OCI-LY3 (cell line): ENCODE measurements around the gene XBP1.

ENCODE experiments used
- H2AFZ ChIP-seq: fragments of 200-600, 300-600 bp; shearing (Covaris generic); 2 replicates; pipeline ENCODE4 v1.6.0; 2014; ENCODE audit warnings: antibody characterized with exemption, low read depth, low read length
- H3K27ac ChIP-seq: fragments of 200-600, 300-600 bp; sonication (generic); 2 replicates; pipeline ENCODE4 v1.5.1; 2014; ENCODE audit warnings: mild to moderate bottlenecking, low read length, moderate library complexity, mixed read lengths
- H3K27me3 ChIP-seq: fragments of 200-600, 300-600 bp; sonication (generic); 2 replicates; pipeline ENCODE4 v1.6.1; 2014; ENCODE audit warnings: low read depth, low read length, mixed read lengths
- H3K36me3 ChIP-seq: fragments of 200-600, 300-600 bp; sonication (generic); replicated peaks from 2 replicates; pipeline ENCODE3; 2014; ENCODE audit warnings: low read depth, low read length, mixed read lengths
- H3K4me1 ChIP-seq: fragments of 300-600, 200-600 bp; sonication (generic); 2 replicates; pipeline ENCODE4 v1.6.1; 2014; ENCODE audit warnings: low read length, mixed read lengths
- H3K4me2 ChIP-seq: fragments of 200-600, 300-600 bp; sonication (generic); 2 replicates; pipeline ENCODE4 v1.6.1; 2014; ENCODE audit warnings: low read length, mixed read lengths
- H3K4me3 ChIP-seq: fragments of 300-600, 200-600 bp; sonication (generic); 2 replicates; pipeline ENCODE4 v1.5.1; 2014; ENCODE audit warnings: antibody characterized with exemption, mild to moderate bottlenecking, low read length, moderate library complexity
- H3K79me2 ChIP-seq: fragments of 300-600, 200-600 bp; shearing (Covaris generic); 2 replicates; pipeline ENCODE4 v1.6.1; 2014; ENCODE audit warnings: mild to moderate bottlenecking, low read length, mixed read lengths
- H3K9ac ChIP-seq: fragments of 300-600, 200-600 bp; shearing (Covaris generic); 2 replicates; pipeline ENCODE4 v1.6.0; 2014; ENCODE audit warnings: mild to moderate bottlenecking, low read length, moderate library complexity
- H3K9me3 ChIP-seq: fragments of 200-600, 300-600 bp; shearing (Covaris generic); 2 replicates; pipeline ENCODE4 v1.6.1; 2014; ENCODE audit warnings: low read length, mixed read lengths; ENCODE audit not compliant: insufficient read depth
- H4K20me1 ChIP-seq: fragments of 200-600, 300-600 bp; sonication (generic); 2 replicates; pipeline ENCODE4 v1.6.1; 2016; ENCODE audit warnings: low read length, mixed read lengths; ENCODE audit not compliant: insufficient read depth
- EZH2phosphoT487 ChIP-seq: fragments of 200-600 bp; shearing (Covaris generic); IDR thresholded peaks from 2 replicates; pipeline ENCODE4 v1.6.1; 2018; ENCODE audit warnings: antibody characterized with exemption, mixed run types, low read depth
- TF ChIP-seq, protein P1 (sequence below): fragments of 200-600, 300-600 bp; sonication (generic); IDR thresholded peaks from 2 replicates; pipeline ENCODE4 v1.5.1; 2014; ENCODE audit warnings: antibody characterized with exemption, low read length, low read depth

XBP1 gene

DNA sequence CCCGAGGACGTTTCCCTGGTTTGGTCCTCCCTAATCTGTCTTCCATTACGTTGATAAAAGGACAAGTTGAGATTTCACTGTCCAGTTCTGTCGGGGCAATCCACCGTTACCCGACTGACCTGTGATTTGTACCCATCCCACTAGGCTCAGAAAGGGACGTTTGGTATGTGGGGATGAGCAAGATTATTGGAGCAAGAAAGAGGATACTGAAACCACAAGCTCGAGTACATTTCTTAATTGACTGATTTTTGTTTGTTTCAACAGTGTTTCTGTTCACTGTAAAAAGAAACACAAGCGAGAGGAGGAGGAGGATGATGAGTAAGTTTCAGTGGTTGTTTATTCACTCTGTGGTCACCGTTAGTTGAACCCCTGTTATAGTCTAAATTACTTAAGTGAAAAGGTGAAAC, 26.9 kb downstream of the XBP1 start:
- H3K79me2 ChIP-seq, result peaks cover 58% of the 10 kb centered on the region

DNA sequence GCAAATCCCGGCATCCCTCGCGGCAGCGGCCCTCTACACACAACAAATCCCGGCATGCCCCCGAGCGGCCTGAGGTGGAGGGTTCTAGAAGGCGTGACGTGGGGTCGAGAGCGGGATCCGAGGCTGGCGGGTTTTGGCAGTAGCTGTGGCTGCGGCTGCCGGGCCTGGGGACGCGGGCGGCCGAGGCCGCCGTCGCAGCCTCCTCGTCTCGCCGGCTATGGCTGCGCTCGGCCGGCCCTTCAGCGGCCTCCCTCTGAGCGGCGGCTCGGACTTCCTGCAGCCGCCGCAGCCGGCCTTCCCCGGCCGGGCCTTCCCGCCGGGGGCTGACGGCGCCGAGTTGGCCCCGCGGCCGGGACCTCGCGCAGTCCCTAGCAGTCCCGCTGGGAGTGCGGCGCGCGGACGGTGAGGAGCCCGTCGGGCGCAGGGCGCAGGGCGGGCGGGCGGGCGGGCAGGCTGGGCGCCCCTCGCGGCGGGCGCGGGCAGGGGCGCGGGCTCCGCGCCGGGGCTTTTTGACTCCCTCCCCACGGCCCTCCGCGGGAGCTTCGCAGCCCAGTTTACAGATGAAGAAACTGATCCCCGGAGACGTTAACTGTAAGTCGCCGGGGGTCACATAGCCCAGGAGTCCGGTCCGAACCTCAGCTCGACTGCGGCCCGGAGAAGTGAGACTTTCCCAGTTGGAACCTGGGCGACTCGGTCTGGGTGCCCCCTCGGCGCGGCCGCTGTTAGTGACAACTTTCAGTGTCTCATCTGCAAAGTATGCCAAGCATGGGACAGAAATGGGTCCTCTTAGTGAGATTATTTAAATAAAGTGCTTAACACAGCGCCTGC, 27.5 kb downstream of the XBP1 start, which contains the start of gene CCDC117:
Gene CCDC117, plus strand, starts transcription at position 63 of the 828 bp plus-strand sequence. Its CDS starts 155 bp downstream, at position 218.
- H3K27me3 ChIP-seq, result no peaks in the 10 kb centered on the region
- peaks cover 53% of the 10 kb centered on the region for H3K79me2 ChIP-seq
- peak within 1 kb of the TSS; percentile 80 for H3K4me3 ChIP-seq
- H2AFZ ChIP-seq, result peak within 1 kb of the TSS; percentile 97
- no peaks in the 10 kb centered on the region for H4K20me1 ChIP-seq
- H3K9ac ChIP-seq, result peak within 1 kb of the TSS; percentile 76
- H3K36me3 ChIP-seq, result peaks cover 17% of the 10 kb centered on the region
- peak within 1 kb of the TSS; percentile 75 for H3K4me2 ChIP-seq
- H3K27ac ChIP-seq, result peak within 1 kb of the TSS; percentile 65
- peaks cover 9% of the 10 kb centered on the region for H3K4me1 ChIP-seq
- H3K9me3 ChIP-seq, result no peaks in the 10 kb centered on the region
- TF ChIP-seq EZH2phosphoT487, result no peak
- TF ChIP-seq, protein P1, sequence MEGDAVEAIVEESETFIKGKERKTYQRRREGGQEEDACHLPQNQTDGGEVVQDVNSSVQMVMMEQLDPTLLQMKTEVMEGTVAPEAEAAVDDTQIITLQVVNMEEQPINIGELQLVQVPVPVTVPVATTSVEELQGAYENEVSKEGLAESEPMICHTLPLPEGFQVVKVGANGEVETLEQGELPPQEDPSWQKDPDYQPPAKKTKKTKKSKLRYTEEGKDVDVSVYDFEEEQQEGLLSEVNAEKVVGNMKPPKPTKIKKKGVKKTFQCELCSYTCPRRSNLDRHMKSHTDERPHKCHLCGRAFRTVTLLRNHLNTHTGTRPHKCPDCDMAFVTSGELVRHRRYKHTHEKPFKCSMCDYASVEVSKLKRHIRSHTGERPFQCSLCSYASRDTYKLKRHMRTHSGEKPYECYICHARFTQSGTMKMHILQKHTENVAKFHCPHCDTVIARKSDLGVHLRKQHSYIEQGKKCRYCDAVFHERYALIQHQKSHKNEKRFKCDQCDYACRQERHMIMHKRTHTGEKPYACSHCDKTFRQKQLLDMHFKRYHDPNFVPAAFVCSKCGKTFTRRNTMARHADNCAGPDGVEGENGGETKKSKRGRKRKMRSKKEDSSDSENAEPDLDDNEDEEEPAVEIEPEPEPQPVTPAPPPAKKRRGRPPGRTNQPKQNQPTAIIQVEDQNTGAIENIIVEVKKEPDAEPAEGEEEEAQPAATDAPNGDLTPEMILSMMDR, result no peak; the same call in 1 of the 2 replicates

More for the DNA sequence above, 26.9 kb downstream of the XBP1 start:
- H4K20me1 ChIP-seq, result no peaks in the 10 kb centered on the region
- no peaks in the 10 kb centered on the region for H3K27me3 ChIP-seq
- peaks cover 20% of the 10 kb centered on the region for H3K36me3 ChIP-seq
- peak overlapping the region; percentile 75 for H3K4me2 ChIP-seq
- no peaks in the 10 kb centered on the region for H3K9me3 ChIP-seq
- H3K9ac ChIP-seq, result peak overlapping the region; percentile 76
- TF ChIP-seq, protein P1, result no peak
- no peak for TF ChIP-seq EZH2phosphoT487
- peak overlapping the region; percentile 80 for H3K4me3 ChIP-seq
- peaks cover 9% of the 10 kb centered on the region for H3K4me1 ChIP-seq
- peak overlapping the region; percentile 65 for H3K27ac ChIP-seq
- 0 out of 2 replicates have a peak overlapping the region, but pooled peaks have one; percentile 42 for H2AFZ ChIP-seq

DNA sequence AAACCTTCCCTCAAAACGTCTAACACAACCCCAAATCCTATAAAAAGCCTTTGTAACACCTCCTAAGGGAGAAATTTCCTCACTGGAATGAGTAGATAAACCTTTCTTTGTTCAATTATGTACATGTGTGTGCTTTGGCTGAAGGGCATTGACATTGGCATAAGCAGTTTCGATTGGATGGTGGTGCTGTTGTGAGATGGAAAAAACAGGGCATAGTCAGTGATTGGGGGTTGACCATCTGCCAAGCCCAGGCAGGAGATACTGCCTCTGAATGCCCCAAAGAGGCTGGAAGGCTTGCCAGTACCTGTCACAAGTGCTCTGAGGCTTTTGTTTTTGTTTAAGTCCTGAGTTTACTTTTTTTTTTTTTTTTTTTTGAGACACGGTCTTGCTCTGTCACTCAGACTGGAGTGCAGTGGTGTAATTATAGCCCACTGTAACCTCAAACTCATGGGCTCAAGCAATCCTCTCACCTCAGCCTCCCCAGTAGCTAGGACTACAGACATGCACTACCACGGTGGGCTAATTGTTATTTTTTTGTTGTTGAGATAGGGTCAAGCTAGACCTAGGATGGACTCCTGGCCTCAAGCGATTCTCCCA, 29.1 kb downstream of the XBP1 start:
- H3K4me3 ChIP-seq, result no peak overlapping the region
- TF ChIP-seq, protein P1, result no peak
- no peak for TF ChIP-seq EZH2phosphoT487
- peaks cover 37% of the 10 kb centered on the region for H3K79me2 ChIP-seq
- H3K4me2 ChIP-seq, result no peak overlapping the region
- H3K36me3 ChIP-seq, result peaks cover 13% of the 10 kb centered on the region
- H3K4me1 ChIP-seq, result peaks cover 9% of the 10 kb centered on the region
- H3K27me3 ChIP-seq, result no peaks in the 10 kb centered on the region
- H4K20me1 ChIP-seq, result no peaks in the 10 kb centered on the region
- H3K27ac ChIP-seq, result no peak overlapping the region
- no peak overlapping the region for H3K9ac ChIP-seq
- no peaks in the 10 kb centered on the region for H3K9me3 ChIP-seq
- H2AFZ ChIP-seq, result no peak overlapping the region
